Right lobe of liver (tissue), 6 donors: Measurements from ENCODE around the gene GRK6. TPM values are rescaled to one million over a fixed set of nuclear protein-coding genes. Genes with fewer than 3 reads are reported as not detected.

ENCODE experiments used
- ATAC-seq, 4 donors: fragments of 200-7000 bp; cut with Tn5 transposase; one replicate each; pipeline ENCODE4 v1.9.1; 2020; ENCODE audit warnings: mild to moderate bottlenecking in 4 of 4, moderate library complexity in 4 of 4
- DNase-seq, 3 donors: peaks; one replicate each; pipeline ENCODE4 v3.0.0-alpha.2; 2020
- H3K27ac ChIP-seq, 3 donors: fragments of 200-600 bp; one replicate each; pipeline ENCODE4 v1.8.0; 2022
- H3K27me3 ChIP-seq, 2 donors: fragments of 200-600 bp; one replicate each; pipeline ENCODE4 v1.8.0; 2022
- H3K36me3 ChIP-seq, 4 donors: fragments of 200-600 bp; sonication (generic) in 1 of 4; one replicate each; pipeline versions ENCODE4 v1.5.1 to v1.8.0; 2017 to 2022; ENCODE audit warnings: control low read depth in 1 of 4
- H3K4me1 ChIP-seq, 4 donors: fragments of 200-600 bp; sonication (generic) in 1 of 4; one replicate each; pipeline versions ENCODE4 v1.5.1 to v1.8.0; 2017 to 2022; ENCODE audit warnings: control low read depth in 1 of 4
- H3K4me3 ChIP-seq, 3 donors: fragments of 200-600 bp; one replicate each; pipeline ENCODE4 v1.8.0; 2022
- H3K9me3 ChIP-seq, 4 donors: fragments of 200-600 bp; sonication (generic) in 1 of 4; one replicate each; pipeline versions ENCODE4 v1.5.1 to v1.8.0; 2017 to 2022; ENCODE audit warnings: control low read depth in 1 of 4
- POLR2A ChIP-seq: fragments of 450-650 bp; IDR thresholded peaks from one replicate; pipeline ENCODE4 v1.6.1; 2017; ENCODE audit warnings: antibody characterized with exemption, mild to moderate bottlenecking
- WGBS: methylation state at CpG from one replicate; pipeline ENCODE4 v1.1.6; 2018; ENCODE audit warnings: low coverage, low lambda C conversion rate; ENCODE audit not compliant: insufficient coverage; ENCODE audit errors: missing lambda C conversion rate; 5-methylcytosine and 5-hydroxymethylcytosine counted together
- intact Hi-C, 2 donors: fragments of 100-400 bp; cut with DNase I; formaldehyde crosslinking; loops; one replicate each; pipeline versions ENCODE4 v1.11.2 to v1.14.1; 2022
- total RNA-seq, 6 experiments: library from RNA; depleted of rRNA in 2 of 6; stranded (reverse); fragments of >200 nt in 2 of 6; fragmentation: NEBNext Ultra II Directional in 3 of 6; extraction: Animal tissue kit (Norgen Biotek cat#: 25700) in 3 of 6; gene quantifications; one replicate each; pipeline versions ENCODE4 v1.1.0 to v1.2.4, GENCODE V29; 2016 to 2023
- TF ChIP-seq, protein P1 (sequence below), 4 donors: fragments of 200-600 bp in 3 of 4; fragments of 450-650 bp in 1 of 4; IDR thresholded peaks; one replicate each; pipeline versions ENCODE4 v1.5.1 to v1.8.0; 2016 to 2022; ENCODE audit warnings: antibody characterized with exemption in 4 of 4, mild to moderate bottlenecking in 2 of 4
- donor health status: DM: no; HTN: yes; CAD: no.
- donor health status: DM: no; HTN: no; CAD: no.
- donor health status: DM: no; HTN: no; CAD: no.
- donor health status: DM: no; HTN: yes; CAD: no.
- donor health status: DM: no; HTN: yes; CAD: no.

Gene GRK6
- total RNA-seq, 6 experiments from 2014 or later, result 6.1 to 10.8 (median 10.0) TPM

DNA sequence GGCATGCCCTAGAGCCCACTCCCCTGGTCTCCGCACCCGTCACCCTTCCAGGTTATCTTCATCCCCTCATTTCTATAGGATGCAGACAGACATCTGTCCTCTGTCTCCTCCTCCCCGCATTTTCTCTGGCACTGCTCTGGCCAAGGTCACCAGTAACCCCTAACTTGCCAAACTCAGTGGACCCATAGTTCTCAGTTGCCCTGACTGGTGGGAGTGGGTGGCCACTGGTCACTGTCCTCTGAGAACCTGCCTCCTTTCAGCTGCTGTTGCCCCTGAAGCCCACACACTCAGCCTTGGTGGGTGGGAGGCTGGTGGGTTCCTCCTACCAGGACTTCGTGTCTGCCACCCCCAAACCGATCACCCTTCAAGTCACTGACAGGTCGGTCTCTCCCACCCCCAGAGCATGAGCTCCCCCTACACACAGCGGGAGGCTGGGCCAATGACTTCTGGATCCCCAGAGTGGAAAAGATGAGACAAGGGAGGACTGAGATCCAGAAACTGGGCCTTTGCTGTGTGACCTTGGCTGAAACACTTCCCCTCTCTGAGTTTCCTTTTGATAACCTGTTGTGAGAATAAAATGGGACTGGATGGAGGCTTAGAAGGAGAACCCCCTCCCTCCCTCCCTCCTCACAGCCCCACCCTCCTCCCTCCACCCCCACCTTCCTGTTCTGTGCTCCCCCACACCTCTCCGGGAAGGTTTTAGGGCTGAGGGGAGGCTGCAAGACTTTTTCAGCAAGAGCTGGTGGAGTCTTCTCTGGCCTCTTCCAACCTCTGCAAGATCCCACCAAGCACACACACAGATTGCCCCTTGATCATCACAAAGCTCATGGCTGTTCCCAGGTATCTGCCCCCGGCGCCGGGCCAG, 49.3 kb downstream of the GRK6 start:
- Histone ChIP-seq H3K27me3 (no peaks in the 10 kb centered on the region), H3K9me3 (no peaks in the 10 kb centered on the region), H3K4me3 (no peak overlapping the region), H3K36me3 (no peaks in the 10 kb centered on the region), H3K4me1 (peaks cover 0 to 22% (median 8%) of the 10 kb centered on the region in 4 donors), H3K27ac (no peak overlapping the region)
- ATAC-seq (no peak), DNase-seq (no peak)
- 79% methylated on average over 8 of the region's 11 CpGs for WGBS
- intact Hi-C loops, result no loop called here
- TF ChIP-seq, protein P1, sequence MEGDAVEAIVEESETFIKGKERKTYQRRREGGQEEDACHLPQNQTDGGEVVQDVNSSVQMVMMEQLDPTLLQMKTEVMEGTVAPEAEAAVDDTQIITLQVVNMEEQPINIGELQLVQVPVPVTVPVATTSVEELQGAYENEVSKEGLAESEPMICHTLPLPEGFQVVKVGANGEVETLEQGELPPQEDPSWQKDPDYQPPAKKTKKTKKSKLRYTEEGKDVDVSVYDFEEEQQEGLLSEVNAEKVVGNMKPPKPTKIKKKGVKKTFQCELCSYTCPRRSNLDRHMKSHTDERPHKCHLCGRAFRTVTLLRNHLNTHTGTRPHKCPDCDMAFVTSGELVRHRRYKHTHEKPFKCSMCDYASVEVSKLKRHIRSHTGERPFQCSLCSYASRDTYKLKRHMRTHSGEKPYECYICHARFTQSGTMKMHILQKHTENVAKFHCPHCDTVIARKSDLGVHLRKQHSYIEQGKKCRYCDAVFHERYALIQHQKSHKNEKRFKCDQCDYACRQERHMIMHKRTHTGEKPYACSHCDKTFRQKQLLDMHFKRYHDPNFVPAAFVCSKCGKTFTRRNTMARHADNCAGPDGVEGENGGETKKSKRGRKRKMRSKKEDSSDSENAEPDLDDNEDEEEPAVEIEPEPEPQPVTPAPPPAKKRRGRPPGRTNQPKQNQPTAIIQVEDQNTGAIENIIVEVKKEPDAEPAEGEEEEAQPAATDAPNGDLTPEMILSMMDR (IDR thresholded peaks at IDR 0.05), result no peak
- TF ChIP-seq POLR2A, result no peak

DNA sequence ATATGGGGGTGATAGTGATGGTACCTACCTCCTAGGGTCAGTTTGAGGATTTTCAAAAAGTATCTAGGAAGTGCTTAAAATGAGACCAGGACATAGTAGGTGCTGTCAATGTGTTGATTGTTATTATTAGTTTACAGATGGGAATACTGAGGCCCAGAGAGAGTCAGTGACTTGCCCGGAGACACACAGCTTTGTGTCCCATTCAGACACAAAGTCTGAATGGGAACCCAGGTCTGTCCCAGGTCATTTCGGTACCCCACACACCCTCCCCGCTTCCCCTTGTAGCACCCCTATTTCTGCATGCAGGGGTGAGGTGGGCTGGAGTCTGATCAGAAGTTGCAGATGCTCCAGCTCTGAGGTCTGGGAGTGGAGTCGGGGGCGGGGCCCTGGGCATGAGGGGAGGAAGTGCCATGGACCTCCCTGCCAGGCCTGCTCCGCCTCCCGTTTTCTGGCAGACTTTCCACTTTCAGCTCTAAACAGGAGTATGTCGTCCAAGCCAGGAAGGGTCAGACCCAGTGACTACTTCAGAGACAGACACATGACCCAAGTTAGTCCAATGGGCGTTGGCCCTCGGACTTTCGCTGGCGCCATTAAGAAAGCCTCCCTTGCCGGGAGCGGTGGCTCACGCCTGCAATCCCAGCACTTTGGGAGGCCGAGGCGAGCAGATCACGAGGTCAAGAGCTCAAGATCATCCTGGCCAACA, 50.2 kb downstream of the GRK6 start:
- 82% methylated on average over 8 of the region's 18 CpGs for WGBS
- intact Hi-C loops, result no loop called here
- H3K27ac ChIP-seq, result no peak overlapping the region

DNA sequence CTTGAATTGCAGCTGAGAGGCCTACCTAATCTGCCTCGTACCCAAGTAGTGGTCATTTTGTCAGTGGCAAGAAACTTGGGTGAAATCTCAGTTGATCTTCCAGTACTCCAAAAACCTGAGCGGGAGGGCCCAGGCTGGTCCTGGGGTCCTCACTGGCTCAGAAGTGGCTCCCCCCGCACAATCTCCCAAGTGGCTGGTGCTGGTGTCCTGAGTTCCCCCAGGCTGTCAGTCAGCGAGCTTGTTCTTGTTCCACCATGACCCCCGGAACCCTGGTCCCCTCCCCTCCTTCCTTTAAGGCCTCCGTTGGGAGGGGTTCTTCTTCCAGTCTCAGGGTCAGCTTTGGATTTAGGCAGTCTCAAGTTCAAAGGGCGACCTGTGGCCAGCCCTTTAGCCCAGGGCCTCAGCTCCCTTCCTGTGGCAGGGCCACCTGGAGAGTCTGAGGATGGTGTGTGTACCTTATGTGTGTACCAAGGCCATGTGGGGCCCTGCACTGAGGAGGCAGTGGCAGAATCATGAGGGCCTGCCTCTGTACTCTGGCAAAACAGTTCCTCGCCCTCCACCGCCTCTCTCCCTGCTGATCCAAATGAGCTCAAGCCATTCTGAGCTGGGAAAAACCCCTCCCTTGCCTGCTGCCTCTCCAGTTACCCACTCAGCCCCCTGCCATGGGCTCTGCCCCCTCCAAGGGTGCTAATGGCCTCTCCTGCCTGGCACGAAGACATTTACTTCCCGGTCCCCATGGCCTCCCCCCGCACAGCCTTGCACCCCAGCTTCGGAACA, 51.4 kb downstream of the GRK6 start:
- DNase-seq, result no peak
- intact Hi-C loops, result no loop called here
- no peaks in the 10 kb centered on the region for H3K27me3 ChIP-seq
- H3K27ac ChIP-seq, result no peak overlapping the region
- 100% methylated on average over 5 of the region's 13 CpGs for WGBS
- ATAC-seq, result no peak
- peaks cover 0 to 17% (median 8%) of the 10 kb centered on the region in 4 donors for H3K4me1 ChIP-seq
- no peak overlapping the region for H3K4me3 ChIP-seq
- TF ChIP-seq POLR2A, result no peak
- TF ChIP-seq, protein P1 (IDR thresholded peaks at IDR 0.05), result no peak
- no peaks in the 10 kb centered on the region for H3K36me3 ChIP-seq
- H3K9me3 ChIP-seq, result no peaks in the 10 kb centered on the region

More for the DNA sequence above, 50.2 kb downstream of the GRK6 start:
- H3K4me1 ChIP-seq, result peaks cover 0 to 22% (median 8%) of the 10 kb centered on the region in 4 donors
- DNase-seq (no peak), ATAC-seq (no peak)
- H3K4me3 ChIP-seq, result no peak overlapping the region
- TF ChIP-seq POLR2A, result no peak
- TF ChIP-seq, protein P1 (IDR thresholded peaks at IDR 0.05), result no peak
- no peaks in the 10 kb centered on the region for H3K27me3 ChIP-seq
- H3K36me3 ChIP-seq, result no peaks in the 10 kb centered on the region
- no peaks in the 10 kb centered on the region for H3K9me3 ChIP-seq
